Left renal cortex interstitium (tissue), 4 donors: ENCODE measurements around the gene PLEKHM1. TPM values are rescaled to one million over a fixed set of nuclear protein-coding genes. Genes with fewer than 3 reads are reported as not detected.
"Not testable (repeated sequence)": the region's sequence is repeated elsewhere in the genome, so short reads cannot be mapped to it uniquely, and the experiment has no call there.

Source experiments
- DNase-seq, 4 donors: peaks; one replicate each; pipeline ENCODE4 v3.0.0-alpha.2; 2013; ENCODE audit warnings: low read depth in 4 of 4, low spot score in 2 of 4, missing footprints in 1 of 4
- polyA plus RNA-seq, 4 donors: library from polyadenylated mRNA; unstranded; fragments of 120-200 nt; gene quantifications; one replicate each; pipeline ENCODE4 v1.2.1, GENCODE V29; 2013; ENCODE audit not compliant: insufficient read length in 4 of 4

The PLEKHM1 gene
- polyA plus RNA-seq, 4 donors, result 10.4 to 18.6 (median 15.0) TPM

GRCh38 chr17:45468293-45469203 lies 22.0 kb downstream of the PLEKHM1 start:
- not testable (repeated sequence) for DNase-seq

GRCh38 chr17:45461524-45462327 lies 28.8 kb downstream of the PLEKHM1 start:
- not testable (repeated sequence) for DNase-seq

- not testable (repeated sequence) for DNase-seq
Measured at GRCh38 chr17:45460422-45460821, 30.1 kb downstream of the PLEKHM1 start.

- not testable (repeated sequence) for DNase-seq
Measured at GRCh38 chr17:45454341-45454740, 36.2 kb downstream of the PLEKHM1 start.

- DNase-seq, result not testable (repeated sequence)
Measured at GRCh38 chr17:45453731-45454130, 36.8 kb downstream of the PLEKHM1 start.

GRCh38 chr17:45453225-45453534 lies 37.3 kb downstream of the PLEKHM1 start:
- DNase-seq, result not testable (repeated sequence)

GRCh38 chr17:45452329-45453224 lies 37.9 kb downstream of the PLEKHM1 start:
- not testable (repeated sequence) for DNase-seq

GRCh38 chr17:45451660-45452059 lies 38.9 kb downstream of the PLEKHM1 start:
- not testable (repeated sequence) for DNase-seq

- no peak for DNase-seq
Measured at GRCh38 chr17:45451131-45451530, 39.4 kb downstream of the PLEKHM1 start.

- DNase-seq, result not testable (repeated sequence)
Measured at GRCh38 chr17:45449708-45450329, 40.7 kb downstream of the PLEKHM1 start.

- not testable (repeated sequence) for DNase-seq
Measured at GRCh38 chr17:45449260-45449659, 41.3 kb downstream of the PLEKHM1 start.

GRCh38 chr17:45448483-45448882 lies 42.0 kb downstream of the PLEKHM1 start:
- not testable (repeated sequence) for DNase-seq

- not testable (repeated sequence) for DNase-seq
Measured at GRCh38 chr17:45448066-45448465, 42.5 kb downstream of the PLEKHM1 start.

GRCh38 chr17:45447650-45448049 lies 42.9 kb downstream of the PLEKHM1 start:
- not testable (repeated sequence) for DNase-seq

GRCh38 chr17:45446872-45447625 lies 43.5 kb downstream of the PLEKHM1 start:
- not testable (repeated sequence) for DNase-seq

- DNase-seq, result not testable (repeated sequence)
Measured at GRCh38 chr17:45445901-45446743, 44.4 kb downstream of the PLEKHM1 start.

GRCh38 chr17:45444856-45445820 lies 45.4 kb downstream of the PLEKHM1 start:
- not testable (repeated sequence) for DNase-seq
